ENCODE results near the gene NALCN.

GRCh38 chr13:101393140-101393539 lies 23.2 kb downstream of the NALCN start:
- TF ChIP-seq POLR2A (IDR thresholded peaks at IDR 0.05) (no peak), CTCF (IDR thresholded peaks at IDR 0.05 in 4 of 5, conservative IDR thresholded peaks at IDR 0.05 in 1 of 5) (no peak)

Measured in gastrocnemius medialis (tissue), 4 donors.